Endothelial cell of umbilical vein (primary cell): ENCODE data around the gene SEPTIN5. TPM values are rescaled to one million over a fixed set of nuclear protein-coding genes. Genes with fewer than 3 reads are reported as not detected.

ENCODE experiments used
- BruUV-seq: library from RNA; stranded (reverse); fragments of 400-500 nt; replicated peaks from 2 replicates; lab custom pipeline; 2021; lab: Mats Ljungman, UMichigan
- CTCF ChIA-PET: fragments of 300-600, 350-600 bp; sonication (Branson Sonifier 250); formaldehyde crosslinking; loops from one replicate; lab custom pipeline; 2021; ENCODE audit warnings: antibody characterized with exemption, inconsistent platforms; lab: Charles Lee
- POLR2A ChIA-PET: fragments of 300-600, 350-600 bp; sonication (Branson Sonifier 250); formaldehyde crosslinking; loops from one replicate; lab custom pipeline; 2021; ENCODE audit warnings: antibody characterized with exemption, inconsistent platforms; lab: Charles Lee
- DNase-seq: peaks from one replicate; pipeline ENCODE4 v3.0.0-alpha.2; 2011; ENCODE audit warnings: low read depth, low spot score
- FAIRE-seq: peaks from 2 replicates; lab custom pipeline; 2011; peaks lifted over from hg19 to GRCh38; lab: Jason Lieb, UNC
- H2AFZ ChIP-seq: 2 replicates; pipeline ENCODE4 v1.6.0; 2012; ENCODE audit warnings: low read depth, low read length, control low read depth, inconsistent platforms
- H3K27ac ChIP-seq: 2 replicates; pipeline ENCODE4 v1.5.1; 2011; ENCODE audit warnings: low read depth, mild to moderate bottlenecking, control low read depth, low read length, moderate library complexity; ENCODE audit not compliant: insufficient read depth
- H3K27me3 ChIP-seq, 2 experiments: 2 replicates each; pipeline versions ENCODE4 v1.6.0 to v1.6.1; 2011; ENCODE audit warnings: low read length in 2 of 2, mixed read lengths in 1 of 2; ENCODE audit not compliant: control insufficient read depth in 2 of 2, insufficient read depth in 2 of 2
- H3K36me3 ChIP-seq, 2 experiments: 2 replicates in 1 of 2; 3 replicates in 1 of 2; pipeline ENCODE4 v1.5.1; 2011; ENCODE audit warnings: low read length in 2 of 2, mild to moderate bottlenecking in 1 of 2, moderate library complexity in 1 of 2; ENCODE audit not compliant: control insufficient read depth in 2 of 2, insufficient read depth in 2 of 2; ENCODE audit errors: extremely low read depth in 1 of 2
- H3K4me1 ChIP-seq: 3 replicates; pipeline ENCODE4 v1.5.1; 2011; ENCODE audit warnings: mild to moderate bottlenecking, low read length; ENCODE audit not compliant: control insufficient read depth, insufficient read depth; ENCODE audit errors: extremely low read depth
- H3K4me2 ChIP-seq: 2 replicates; pipeline ENCODE4 v1.6.1; 2011; ENCODE audit warnings: low read length, control low read depth, mixed read lengths; ENCODE audit not compliant: insufficient read depth
- H3K4me3 ChIP-seq, 3 experiments: fragments of 200-600 bp in 1 of 3; sonication (generic), shearing (Covaris generic) in 1 of 3; replicated peaks in 1 of 3; 2 replicates each; pipeline ENCODE4 v1.5.1; 2011 to 2016; ENCODE audit warnings: control low read depth in 3 of 3, low read length in 3 of 3, mild to moderate bottlenecking in 2 of 3, inconsistent platforms in 1 of 3, low read depth in 1 of 3, moderate library complexity in 1 of 3; ENCODE audit not compliant: insufficient read depth in 1 of 3
- H3K79me2 ChIP-seq: 2 replicates; pipeline ENCODE4 v1.6.0; 2012; ENCODE audit warnings: low read length, inconsistent platforms; ENCODE audit not compliant: control insufficient read depth, insufficient read depth
- H3K9ac ChIP-seq: replicated peaks from 2 replicates; pipeline ENCODE3; 2011; ENCODE audit warnings: low read length, control low read depth; ENCODE audit not compliant: insufficient read depth; ENCODE audit errors: extremely low read depth
- H3K9me1 ChIP-seq: replicated peaks from 3 replicates; pipeline ENCODE4 v1.6.0; 2011; ENCODE audit warnings: mild to moderate bottlenecking, low read length; ENCODE audit not compliant: control insufficient read depth, insufficient read depth; ENCODE audit errors: extremely low read depth
- H3K9me3 ChIP-seq: replicated peaks from 2 replicates; pipeline ENCODE4 v1.5.1; 2012; ENCODE audit warnings: low read length, inconsistent platforms; ENCODE audit not compliant: control insufficient read depth, insufficient read depth
- H4K20me1 ChIP-seq: replicated peaks from 2 replicates; pipeline ENCODE3; 2011; ENCODE audit warnings: mild to moderate bottlenecking, low read length; ENCODE audit not compliant: control insufficient read depth, insufficient read depth; ENCODE audit errors: extremely low read depth
- CTCF ChIP-seq, 2 donors: IDR thresholded peaks; 1 replicate in 1 of 2; 2 replicates in 1 of 2; pipeline ENCODE4 v1.5.1; 2011; ENCODE audit warnings: low read length in 2 of 2, mild to moderate bottlenecking in 2 of 2, moderate library complexity in 2 of 2, control low read depth in 1 of 2, inconsistent platforms in 1 of 2, low read depth in 1 of 2; ENCODE audit not compliant: insufficient read depth in 1 of 2; ENCODE audit errors: extremely low read depth in 1 of 2
- MAX ChIP-seq: IDR thresholded peaks from 2 replicates; pipeline ENCODE4 v1.6.1; 2011; ENCODE audit not compliant: insufficient read depth, insufficient read length
- POLR2AphosphoS5 ChIP-seq: IDR thresholded peaks from 2 replicates; pipeline ENCODE4 v1.6.1; 2012; ENCODE audit warnings: low read depth, mild to moderate bottlenecking, control low read depth, low read length, moderate library complexity; ENCODE audit not compliant: insufficient read depth
- dilution Hi-C: fragments of 300-500 bp; cut with MboI; formaldehyde crosslinking; loops from one replicate; pipeline ENCODE4 v1.15.0; 2019; ENCODE audit warnings: low sequenced_read_pairs; ENCODE audit not compliant: extremely low pct_ligation_motif_present
- intact Hi-C: fragments of 100-400 bp; cut with micrococcal nuclease; formaldehyde crosslinking; loops from one replicate; pipeline ENCODE4 v1.10.0; 2022
- polyA plus RNA-seq, 4 experiments: library from polyadenylated mRNA; depleted of rRNA in 3 of 4; stranded (reverse) in 3 of 4; unstranded in 1 of 4; fragments of >200 nt; gene quantifications; 2 replicates each; pipeline versions ENCODE4 v1.2.1 to v1.2.3, GENCODE V29; 2011 to 2012; ENCODE audit warnings: missing spikeins in 1 of 4
- total RNA-seq: library from RNA; stranded (reverse); gene quantifications from 2 replicates; pipeline ENCODE4 v1.2.3, GENCODE V29; 2021

SEPTIN5 gene
- total and polyA plus RNA-seq, 2 donors (not counting 3 experiments of a cell fraction or from before 2014, with no cell fraction given) = 31.1 to 35.8 TPM

- DNase-seq (peak; percentile 62), FAIRE-seq (peak; percentile 76)
- H3K27ac ChIP-seq = no peak overlapping the region
- H3K9me3 ChIP-seq = no peaks in the 10 kb centered on the region
- H2AFZ ChIP-seq = peak overlapping the region; percentile 92
- TF ChIP-seq MAX = no peak
- peak; percentile 73 to 92 for TF ChIP-seq CTCF (IDR thresholded peaks at IDR 0.05; ENCODE audit: extremely low read depth in 1 of 2, insufficient read depth in 1 of 2, low read depth in 1 of 2, low read length in 2 of 2)
- TF ChIP-seq POLR2AphosphoS5 = peak; percentile 49
- no peaks in the 10 kb centered on the region for H4K20me1 ChIP-seq
- peaks cover 0 to 14% of the 10 kb centered on the region in 2 experiments for H3K36me3 ChIP-seq
- ChIA-PET CTCF (interaction anchor here (1.1 to 2.8 kb wide), 6 partner anchors 38 to 418 kb away, joined by 3 to 14 read pairs (median 5); no protein-coding TSS in a partner anchor), POLR2A (no interaction called here)
- H3K4me2 ChIP-seq = peak overlapping the region; percentile 65
- no peaks in the 10 kb centered on the region for H3K9me1 ChIP-seq
- BruUV-seq = no TSS peak
- no peaks in the 10 kb centered on the region for H3K27me3 ChIP-seq
- H3K4me3 ChIP-seq = peak overlapping the region; percentile 13 to 51 (median 39)
- peaks cover 18% of the 10 kb centered on the region for H3K4me1 ChIP-seq
- dilution Hi-C loops = no loop called here
- H3K79me2 ChIP-seq = no peaks in the 10 kb centered on the region
- intact Hi-C loops = loop anchor here (1.0 to 10.0 kb wide), 3 partner anchors 39 to 243 kb away; partner anchors contain the start of genes CDC45 and UFD1
- peak overlapping the region; percentile 32 for H3K9ac ChIP-seq
Measured at GRCh38 chr22:19717691-19718455, 3.6 kb downstream of the SEPTIN5 start.
